Measurements from ENCODE around the gene CP. TPM values are rescaled to one million over a fixed set of nuclear protein-coding genes. Genes with fewer than 3 reads are reported as not detected.

The CP gene
- total and polyA plus RNA-seq, 2 of the 13 experiments (the other 11 are each of a cell fraction or from before 2014, with no cell fraction given), result 42.6 to 789 TPM

DNA sequence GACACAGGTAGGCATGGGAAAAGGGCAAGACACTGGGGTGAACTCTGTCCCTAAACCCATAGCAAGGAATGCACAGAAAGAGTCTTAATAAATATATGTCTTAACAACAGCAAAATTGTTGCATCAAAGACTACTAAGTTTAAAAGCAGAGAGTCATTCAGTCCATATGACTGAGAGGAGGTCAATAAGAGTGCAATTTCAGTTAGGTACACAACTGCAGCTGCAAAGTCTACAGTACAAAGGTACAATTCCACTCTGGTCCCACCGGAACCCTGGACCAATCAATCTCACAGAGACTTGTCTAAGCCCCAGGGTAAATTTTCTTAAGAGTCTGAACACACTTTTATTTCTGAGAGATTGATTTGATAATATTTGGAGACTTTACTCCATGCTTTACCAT, 6.9 kb downstream of the CP start (continued):
- no peak for TF ChIP-seq ZSCAN22 (CRISPR knock-in tag; IDR thresholded peaks at IDR 0.05)
- TF ChIP-seq ZSCAN12 (CRISPR knock-in tag; IDR thresholded peaks at IDR 0.05), result no peak
- peak; percentile 77 for TF ChIP-seq FOXK2 (IDR thresholded peaks at IDR 0.05)
- TF ChIP-seq U2AF1 (optimal IDR thresholded peaks at IDR 0.05; ENCODE audit: low read depth, low read length), result no peak
- TF ChIP-seq, protein P1, sequence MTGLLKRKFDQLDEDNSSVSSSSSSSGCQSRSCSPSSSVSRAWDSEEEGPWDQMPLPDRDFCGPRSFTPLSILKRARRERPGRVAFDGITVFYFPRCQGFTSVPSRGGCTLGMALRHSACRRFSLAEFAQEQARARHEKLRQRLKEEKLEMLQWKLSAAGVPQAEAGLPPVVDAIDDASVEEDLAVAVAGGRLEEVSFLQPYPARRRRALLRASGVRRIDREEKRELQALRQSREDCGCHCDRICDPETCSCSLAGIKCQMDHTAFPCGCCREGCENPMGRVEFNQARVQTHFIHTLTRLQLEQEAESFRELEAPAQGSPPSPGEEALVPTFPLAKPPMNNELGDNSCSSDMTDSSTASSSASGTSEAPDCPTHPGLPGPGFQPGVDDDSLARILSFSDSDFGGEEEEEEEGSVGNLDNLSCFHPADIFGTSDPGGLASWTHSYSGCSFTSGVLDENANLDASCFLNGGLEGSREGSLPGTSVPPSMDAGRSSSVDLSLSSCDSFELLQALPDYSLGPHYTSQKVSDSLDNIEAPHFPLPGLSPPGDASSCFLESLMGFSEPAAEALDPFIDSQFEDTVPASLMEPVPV (CRISPR knock-in tag; IDR thresholded peaks at IDR 0.05), result no peak
- TF ChIP-seq PRMT3 (CRISPR knock-in tag; IDR thresholded peaks at IDR 0.05; ENCODE audit: borderline replicate concordance, low read depth), result no peak
- peak; percentile 68; the same call in 1 of the 2 replicates for TF ChIP-seq ZNF644 (CRISPR knock-in tag; IDR thresholded peaks at IDR 0.05; ENCODE audit: low read depth)
- no peak for TF ChIP-seq SNAI1 (CRISPR knock-in tag; IDR thresholded peaks at IDR 0.05; ENCODE audit: borderline replicate concordance)
- TF ChIP-seq, protein P2, sequence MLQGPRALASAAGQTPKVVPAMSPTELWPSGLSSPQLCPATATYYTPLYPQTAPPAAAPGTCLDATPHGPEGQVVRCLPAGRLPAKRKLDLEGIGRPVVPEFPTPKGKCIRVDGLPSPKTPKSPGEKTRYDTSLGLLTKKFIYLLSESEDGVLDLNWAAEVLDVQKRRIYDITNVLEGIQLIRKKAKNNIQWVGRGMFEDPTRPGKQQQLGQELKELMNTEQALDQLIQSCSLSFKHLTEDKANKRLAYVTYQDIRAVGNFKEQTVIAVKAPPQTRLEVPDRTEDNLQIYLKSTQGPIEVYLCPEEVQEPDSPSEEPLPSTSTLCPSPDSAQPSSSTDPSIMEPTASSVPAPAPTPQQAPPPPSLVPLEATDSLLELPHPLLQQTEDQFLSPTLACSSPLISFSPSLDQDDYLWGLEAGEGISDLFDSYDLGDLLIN (CRISPR knock-in tag; IDR thresholded peaks at IDR 0.05; ENCODE audit: borderline replicate concordance), result no peak
- TF ChIP-seq ZFP36L2 (CRISPR knock-in tag; IDR thresholded peaks at IDR 0.05), result no peak
- TF ChIP-seq ZNF724P (CRISPR knock-in tag; IDR thresholded peaks at IDR 0.05; ENCODE audit: borderline replicate concordance), result no peak
- TF ChIP-seq KDM1A (CRISPR knock-in tag; IDR thresholded peaks at IDR 0.05), result no peak
- TF ChIP-seq TAF1 (CRISPR knock-in tag; IDR thresholded peaks at IDR 0.05), result no peak
- no peak for TF ChIP-seq FOXM1 (CRISPR knock-in tag; IDR thresholded peaks at IDR 0.05)
- TF ChIP-seq ZNF761 (CRISPR knock-in tag; conservative IDR thresholded peaks at IDR 0.05), result no peak
- no peak for TF ChIP-seq ZNF709 (CRISPR knock-in tag; IDR thresholded peaks at IDR 0.05)
- TF ChIP-seq ATF1 (CRISPR knock-in tag; IDR thresholded peaks at IDR 0.05), result peak; percentile 40; the same call in 1 of the 2 replicates
- no peak for TF ChIP-seq TAF15 (IDR thresholded peaks at IDR 0.05; ENCODE audit: low read depth, low read length, poor library complexity, severe bottlenecking)
- peak; percentile 80; the same call in 1 of the 2 replicates for TF ChIP-seq ZFP1 (CRISPR knock-in tag; IDR thresholded peaks at IDR 0.05)
- peak; percentile 95 for TF ChIP-seq ETV5 (CRISPR knock-in tag; IDR thresholded peaks at IDR 0.05; ENCODE audit: borderline replicate concordance)
- TF ChIP-seq ZZZ3 (CRISPR knock-in tag; IDR thresholded peaks at IDR 0.05; ENCODE audit: borderline replicate concordance), result no peak
- TF ChIP-seq KLF6 (CRISPR knock-in tag; IDR thresholded peaks at IDR 0.05), result peak; percentile 58; the same call in 1 of the 2 replicates
- TF ChIP-seq ZNF234 (CRISPR knock-in tag; conservative IDR thresholded peaks at IDR 0.05), result no peak
- TF ChIP-seq FIP1L1 (IDR thresholded peaks at IDR 0.05; ENCODE audit: borderline replicate concordance, insufficient read depth, low read depth, low read length), result no peak
- no peak for TF ChIP-seq ZIK1 (CRISPR knock-in tag; IDR thresholded peaks at IDR 0.05; ENCODE audit: borderline replicate concordance, low read depth)
- no peak for TF ChIP-seq NFKB2 (CRISPR knock-in tag; IDR thresholded peaks at IDR 0.05; ENCODE audit: borderline replicate concordance)
- no peak for TF ChIP-seq PHF8 (CRISPR knock-in tag; IDR thresholded peaks at IDR 0.05)
- TF ChIP-seq, protein P3, sequence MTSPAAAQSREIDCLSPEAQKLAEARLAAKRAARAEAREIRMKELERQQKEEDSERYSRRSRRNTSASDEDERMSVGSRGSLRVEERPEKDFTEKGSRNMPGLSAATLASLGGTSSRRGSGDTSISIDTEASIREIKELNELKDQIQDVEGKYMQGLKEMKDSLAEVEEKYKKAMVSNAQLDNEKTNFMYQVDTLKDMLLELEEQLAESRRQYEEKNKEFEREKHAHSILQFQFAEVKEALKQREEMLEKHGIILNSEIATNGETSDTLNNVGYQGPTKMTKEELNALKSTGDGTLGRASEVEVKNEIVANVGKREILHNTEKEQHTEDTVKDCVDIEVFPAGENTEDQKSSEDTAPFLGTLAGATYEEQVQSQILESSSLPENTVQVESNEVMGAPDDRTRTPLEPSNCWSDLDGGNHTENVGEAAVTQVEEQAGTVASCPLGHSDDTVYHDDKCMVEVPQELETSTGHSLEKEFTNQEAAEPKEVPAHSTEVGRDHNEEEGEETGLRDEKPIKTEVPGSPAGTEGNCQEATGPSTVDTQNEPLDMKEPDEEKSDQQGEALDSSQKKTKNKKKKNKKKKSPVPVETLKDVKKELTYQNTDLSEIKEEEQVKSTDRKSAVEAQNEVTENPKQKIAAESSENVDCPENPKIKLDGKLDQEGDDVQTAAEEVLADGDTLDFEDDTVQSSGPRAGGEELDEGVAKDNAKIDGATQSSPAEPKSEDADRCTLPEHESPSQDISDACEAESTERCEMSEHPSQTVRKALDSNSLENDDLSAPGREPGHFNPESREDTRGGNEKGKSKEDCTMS (CRISPR knock-in tag; conservative IDR thresholded peaks at IDR 0.05), result no peak
- TF ChIP-seq CHD4 (IDR thresholded peaks at IDR 0.05; ENCODE audit: borderline replicate concordance, low read length), result no peak
- TF ChIP-seq THAP11 (CRISPR knock-in tag; IDR thresholded peaks at IDR 0.05), result peak; percentile 65

All from HepG2 (cell line).